Cardiac muscle cell (in vitro differentiated cells and primary cell): ENCODE data around the gene ADAMTS16. TPM values are rescaled to one million over a fixed set of nuclear protein-coding genes. Genes with fewer than 3 reads are reported as not detected.

Source experiments
- DNase-seq, 2 donors: peaks; one replicate each; pipeline versions ENCODE4 v3.0.0 to v3.0.0-alpha.2; 2010 to 2017; ENCODE audit warnings: low read depth in 1 of 2, low spot score in 1 of 2
- H3K27ac ChIP-seq: fragments of 200-600 bp; sonication (generic); 2 replicates; pipeline ENCODE4 v1.5.1; 2016
- H3K27me3 ChIP-seq: fragments of 200-600 bp; sonication (generic); 2 replicates; pipeline ENCODE4 v1.6.0; 2016; ENCODE audit warnings: control low read depth
- H3K36me3 ChIP-seq: fragments of 200-600 bp; sonication (generic); 2 replicates; pipeline ENCODE4 v1.5.1; 2016; ENCODE audit warnings: control low read depth
- H3K4me1 ChIP-seq: fragments of 200-600 bp; sonication (generic); 2 replicates; pipeline ENCODE4 v1.8.1; 2017; ENCODE audit warnings: low read depth, mild to moderate bottlenecking, mixed run types
- H3K4me3 ChIP-seq: fragments of 200-600 bp; sonication (generic); 2 replicates; pipeline ENCODE4 v1.5.1; 2016; ENCODE audit warnings: mild to moderate bottlenecking
- H3K9me3 ChIP-seq: fragments of 200-600 bp; sonication (generic); 2 replicates; pipeline ENCODE4 v1.5.1; 2017; ENCODE audit warnings: low read depth, mild to moderate bottlenecking, control low read depth
- CTCF ChIP-seq: IDR thresholded peaks from 2 replicates; pipeline ENCODE4 v1.5.1; 2012; ENCODE audit warnings: low read depth, mild to moderate bottlenecking, low read length
- polyA plus RNA-seq: library from polyadenylated mRNA; unstranded; fragments of >200 nt; fragmentation: Nextera tagmentation; extraction: Ambion mirVana; gene quantifications from 2 replicates; pipeline ENCODE4 v1.2.1, GENCODE V29; 2016
- total RNA-seq: library from RNA; depleted of rRNA; stranded (reverse); fragments of >200 nt; gene quantifications from 2 replicates; pipeline ENCODE4 v1.2.3, GENCODE V29; 2016

ADAMTS16 gene
- total and polyA plus RNA-seq, 2 experiments from 2014 or later = not detected

GRCh38 chr5:5189051-5189430 is 48.9 kb downstream of the ADAMTS16 start:
- no peak for DNase-seq
- H3K4me3 ChIP-seq = no peak overlapping the region
- H3K27me3 ChIP-seq = no peaks in the 10 kb centered on the region
- H3K27ac ChIP-seq = no peak overlapping the region
- H3K36me3 ChIP-seq = no peaks in the 10 kb centered on the region
- H3K4me1 ChIP-seq = no peaks in the 10 kb centered on the region
- no peak for TF ChIP-seq CTCF
- no peaks in the 10 kb centered on the region for H3K9me3 ChIP-seq

- Histone ChIP-seq H3K27ac (no peak overlapping the region), H3K27me3 (no peaks in the 10 kb centered on the region), H3K36me3 (no peaks in the 10 kb centered on the region), H3K4me1 (no peaks in the 10 kb centered on the region), H3K4me3 (no peak overlapping the region), H3K9me3 (no peaks in the 10 kb centered on the region)
- TF ChIP-seq CTCF = no peak
- DNase-seq = no peak
Measured at GRCh38 chr5:5191906-5192305, 51.8 kb downstream of the ADAMTS16 start.

- H3K36me3 ChIP-seq = no peaks in the 10 kb centered on the region
- no peaks in the 10 kb centered on the region for H3K27me3 ChIP-seq
- no peaks in the 10 kb centered on the region for H3K9me3 ChIP-seq
- H3K27ac ChIP-seq = no peak overlapping the region
- no peak for TF ChIP-seq CTCF
- no peak for DNase-seq
- no peak overlapping the region for H3K4me3 ChIP-seq
- no peaks in the 10 kb centered on the region for H3K4me1 ChIP-seq
Measured at GRCh38 chr5:5192681-5193080, 52.6 kb downstream of the ADAMTS16 start.

GRCh38 chr5:5195128-5195918 is 55.2 kb downstream of the ADAMTS16 start:
- Histone ChIP-seq H3K27me3 (no peaks in the 10 kb centered on the region), H3K9me3 (no peaks in the 10 kb centered on the region), H3K27ac (no peak overlapping the region), H3K4me3 (no peak overlapping the region), H3K36me3 (no peaks in the 10 kb centered on the region), H3K4me1 (no peaks in the 10 kb centered on the region)
- TF ChIP-seq CTCF = no peak
- no peak for DNase-seq

- H3K36me3 ChIP-seq = no peaks in the 10 kb centered on the region
- no peak overlapping the region for H3K27ac ChIP-seq
- no peak for TF ChIP-seq CTCF
- no peaks in the 10 kb centered on the region for H3K27me3 ChIP-seq
- DNase-seq = no peak
- no peaks in the 10 kb centered on the region for H3K9me3 ChIP-seq
- H3K4me3 ChIP-seq = no peak overlapping the region
- no peaks in the 10 kb centered on the region for H3K4me1 ChIP-seq
Measured at GRCh38 chr5:5198135-5198534, 58.0 kb downstream of the ADAMTS16 start.
